ENCODE results near the gene PPP2R5B. TPM values are rescaled to one million over a fixed set of nuclear protein-coding genes. Genes with fewer than 3 reads are reported as not detected.

The PPP2R5B gene
- total and polyA plus RNA-seq, 9 of the 15 experiments (the other 6 are each of a cell fraction or from before 2014, with no cell fraction given), result 0.10 to 7.8 (median 3.3) TPM

- FAIRE-seq, result no peak
- Histone ChIP-seq H3K9me3 (replicated peaks; ENCODE audit: control insufficient read depth, insufficient read depth, low read depth, low read length) (no peaks in the 10 kb centered on the region), H3K4me1 (replicated peaks in 1 of 2; ENCODE audit: control insufficient read depth in 2 of 2, insufficient read depth in 2 of 2, low read length in 2 of 2) (peaks cover 40 to 61% of the 10 kb centered on the region in 2 experiments), H3K36me3 (ENCODE audit: control insufficient read depth, insufficient read depth, low read length) (no peaks in the 10 kb centered on the region), H2AFZ (ENCODE audit: low read depth, low read length) (no peak overlapping the region), H3K9ac (ENCODE audit: insufficient read depth in 1 of 2, low read depth in 2 of 2, low read length in 2 of 2) (peak overlapping the region in 1 of 2 experiments; percentile 20; a peak in 1 of 4 replicates), H3K4me3 (no peak overlapping the region), H3K79me2 (ENCODE audit: control insufficient read depth, insufficient read depth, low read length) (peaks cover 7% of the 10 kb centered on the region; the same call in 2 of the 3 replicates), H4K20me1 (replicated peaks; ENCODE audit: control insufficient read depth, insufficient read depth, low read length) (no peaks in the 10 kb centered on the region), H3K27me3 (ENCODE audit: control insufficient read depth in 2 of 2, insufficient read depth in 2 of 2, low read length in 2 of 2) (no peaks in the 10 kb centered on the region), H3K27ac (ENCODE audit: extremely low read depth, low read depth, low read length) (no peak overlapping the region), H3K9me1 (ENCODE audit: control insufficient read depth, insufficient read depth, low read length) (no peaks in the 10 kb centered on the region), H3K4me2 (ENCODE audit: insufficient read depth, low read length) (no peak overlapping the region)
- in situ Hi-C loops (cut with MboI), result no loop called here
- DNase-seq (ENCODE audit: extremely low read depth in 1 of 4, low spot score in 3 of 4), result no peak
- TF ChIP-seq SRSF1 (IDR thresholded peaks at IDR 0.05; ENCODE audit: low read depth, low read length) (no peak), PYGO2 (tag; IDR thresholded peaks at IDR 0.05) (no peak), ZBTB12 (CRISPR knock-in tag; IDR thresholded peaks at IDR 0.05) (no peak), KDM2B (CRISPR knock-in tag; IDR thresholded peaks at IDR 0.05) (no peak), CBX5 (IDR thresholded peaks at IDR 0.05; ENCODE audit: borderline replicate concordance, low read depth) (no peak), PML (IDR thresholded peaks at IDR 0.05; ENCODE audit: low read length) (no peak)
- BruUV-seq (replicated peaks), result no TSS peak
- ChIA-PET POLR2A (interaction anchor here (1.0 to 2.2 kb wide), 2 partner anchors 14 to 33 kb away, joined by 3 to 12 read pairs; no protein-coding TSS in a partner anchor), CTCF (ENCODE audit: low intra/inter-chr PET ratio) (no interaction called here)
- intact Hi-C loops (cut with micrococcal nuclease), result loop anchor here (10.0 kb wide), 1 partner anchor 231 kb away; the partner anchor contains the start of genes TM7SF2 and ZNHIT2
- 87% methylated on average over 8 of the region's 8 CpGs for WGBS (ENCODE audit: insufficient coverage, low coverage, missing lambda C conversion rate)
- no peak for ATAC-seq
These were observed 40.5 kb upstream of the PPP2R5B start for GRCh38 chr11:64884019-64884418.
